ENCODE measurements around the gene PDE7B.
A peak's percentile ranks its signal among the peaks of the same experiment; 100 is the strongest.
"Not testable (repeated sequence)": the region's sequence is repeated elsewhere in the genome, so short reads cannot be mapped to it uniquely, and the experiment has no call there.

PDE7B gene

GRCh38 chr6:136094812-136095211, 243.3 kb downstream of the PDE7B start:
- no peak for TF ChIP-seq CTCF (conservative IDR thresholded peaks at IDR 0.05; ENCODE audit: low read depth, low read length)
- DNase-seq (ENCODE audit: low read depth): no peak
- no peak overlapping the region for H3K4me3 ChIP-seq (ENCODE audit: low read depth, low read length)

- TF ChIP-seq CTCF (conservative IDR thresholded peaks at IDR 0.05; ENCODE audit: low read depth, low read length): no peak
- DNase-seq (ENCODE audit: low read depth): peak; percentile 61
- no peak overlapping the region for H3K4me3 ChIP-seq (ENCODE audit: low read depth, low read length)
Observed at GRCh38 chr6:136095986-136096385, 244.5 kb downstream of the PDE7B start.

- no peak for TF ChIP-seq CTCF (conservative IDR thresholded peaks at IDR 0.05; ENCODE audit: low read depth, low read length)
- DNase-seq (ENCODE audit: low read depth): no peak
- H3K4me3 ChIP-seq (ENCODE audit: low read depth, low read length): no peak overlapping the region
Observed at GRCh38 chr6:136102991-136103688, 251.6 kb downstream of the PDE7B start.

- DNase-seq (ENCODE audit: low read depth): peak; percentile 57
- no peak overlapping the region for H3K4me3 ChIP-seq (ENCODE audit: low read depth, low read length)
- TF ChIP-seq CTCF (conservative IDR thresholded peaks at IDR 0.05; ENCODE audit: low read depth, low read length): no peak
Observed at GRCh38 chr6:136103763-136104311, 252.3 kb downstream of the PDE7B start.

- DNase-seq (ENCODE audit: low read depth): peak; percentile 53
- TF ChIP-seq CTCF (conservative IDR thresholded peaks at IDR 0.05; ENCODE audit: low read depth, low read length): no peak
Observed at GRCh38 chr6:136104556-136104955, 253.1 kb downstream of the PDE7B start.

GRCh38 chr6:136105797-136106196, 254.3 kb downstream of the PDE7B start:
- not testable (repeated sequence) for DNase-seq (ENCODE audit: low read depth); H3K4me3 ChIP-seq (ENCODE audit: low read depth, low read length)

More at GRCh38 chr6:136104556-136104955, 253.1 kb downstream of the PDE7B start:
- no peak overlapping the region for H3K4me3 ChIP-seq (ENCODE audit: low read depth, low read length)

- TF ChIP-seq CTCF (conservative IDR thresholded peaks at IDR 0.05; ENCODE audit: low read depth, low read length): no peak
- DNase-seq (ENCODE audit: low read depth): no peak
- no peak overlapping the region for H3K4me3 ChIP-seq (ENCODE audit: low read depth, low read length)
Observed at GRCh38 chr6:136108361-136108945, 257.0 kb downstream of the PDE7B start.
